B cell (primary cell): Measurements from ENCODE around the gene SMG7. TPM values are rescaled to one million over a fixed set of nuclear protein-coding genes. Genes with fewer than 3 reads are reported as not detected.

Experiments
- ATAC-seq: fragments of 200-7000 bp; cut with Tn5 transposase; one replicate; pipeline ENCODE4 v1.10.0; 2021; ENCODE audit warnings: low read depth, mild to moderate bottlenecking, moderate number of reproducible peaks, moderate library complexity
- CTCF ChIA-PET: fragments of 350-600 bp; sonication (Branson Sonifier 250); formaldehyde crosslinking; loops from one replicate; lab custom pipeline; 2021; ENCODE audit warnings: antibody characterized with exemption, inconsistent platforms; lab: Charles Lee
- POLR2A ChIA-PET: fragments of 350-600 bp; sonication (Branson Sonifier 250); formaldehyde crosslinking; loops from one replicate; lab custom pipeline; 2021; ENCODE audit warnings: antibody characterized with exemption; lab: Charles Lee
- DNase-seq: peaks from one replicate; pipeline ENCODE4 v3.0.0; 2013
- H2AFZ ChIP-seq: 2 replicates; pipeline ENCODE4 v1.6.1; 2012; ENCODE audit warnings: mild to moderate bottlenecking, low read depth, low read length; ENCODE audit not compliant: insufficient read depth, poor library complexity, severe bottlenecking
- H3K27ac ChIP-seq, 2 donors: 1 replicate in 1 of 2; 2 replicates in 1 of 2; pipeline ENCODE4 v1.5.1; 2012 to 2013; ENCODE audit warnings: low read length in 2 of 2, mild to moderate bottlenecking in 2 of 2, moderate library complexity in 1 of 2
- H3K27me3 ChIP-seq, 4 experiments: fragments of 200-600 bp in 1 of 4; sonication (generic) in 1 of 4; replicated peaks in 1 of 4; 1 replicate in 2 of 4; 2 replicates in 2 of 4; pipeline versions ENCODE4 v1.6.1 to v1.7.0; 2013 to 2016; ENCODE audit warnings: low read length in 3 of 4, mild to moderate bottlenecking in 2 of 4, mixed read lengths in 1 of 4, moderate library complexity in 1 of 4; ENCODE audit not compliant: insufficient read depth in 4 of 4, control insufficient read depth in 3 of 4; ENCODE audit errors: control extremely low read depth in 1 of 4
- H3K36me3 ChIP-seq, 2 experiments: replicated peaks in 1 of 2; 1 replicate in 1 of 2; 2 replicates in 1 of 2; pipeline versions ENCODE4 v1.6.1 to v1.7.1; 2013; ENCODE audit warnings: low read length in 1 of 2; ENCODE audit not compliant: insufficient read depth in 2 of 2, control insufficient read depth in 1 of 2; ENCODE audit errors: control extremely low read depth in 1 of 2, extremely low read depth in 1 of 2
- H3K4me1 ChIP-seq, 2 donors: fragments of 200-600 bp in 1 of 2; sonication (generic) in 1 of 2; 1 replicate in 1 of 2; 2 replicates in 1 of 2; pipeline versions ENCODE4 v1.5.1 to v1.6.1; 2013 to 2017; ENCODE audit warnings: low read length in 2 of 2; ENCODE audit not compliant: control insufficient read depth in 2 of 2, insufficient read depth in 2 of 2
- H3K4me2 ChIP-seq: replicated peaks from 2 replicates; pipeline ENCODE3; 2012; ENCODE audit warnings: mild to moderate bottlenecking, low read depth, low read length; ENCODE audit not compliant: poor library complexity, severe bottlenecking
- H3K4me3 ChIP-seq, 5 experiments: fragments of 200-600 bp in 1 of 5; sonication (generic) in 1 of 5; 1 replicate in 3 of 5; 2 replicates in 2 of 5; pipeline versions ENCODE4 v1.5.1 to v1.7.0; 2011 to 2016; ENCODE audit warnings: low read length in 4 of 5, mild to moderate bottlenecking in 4 of 5, low read depth in 2 of 5, control low read depth in 1 of 5, moderate library complexity in 1 of 5; ENCODE audit not compliant: insufficient read depth in 1 of 5; ENCODE audit errors: control extremely low read depth in 1 of 5, extremely low read depth in 1 of 5
- H3K79me2 ChIP-seq: fragments of 200-600 bp; sonication (generic); one replicate; pipeline ENCODE4 v1.6.0; 2016; ENCODE audit warnings: low read length; ENCODE audit not compliant: control insufficient read depth, insufficient read depth
- H3K9ac ChIP-seq: fragments of 200-600 bp; sonication (generic); 2 replicates; pipeline ENCODE4 v1.6.1; 2017; ENCODE audit warnings: mild to moderate bottlenecking, low read length, moderate library complexity
- H3K9me3 ChIP-seq, 3 donors: one replicate each; pipeline versions ENCODE4 v1.6.1 to v1.7.1; 2013; ENCODE audit warnings: low read length in 2 of 3; ENCODE audit not compliant: control insufficient read depth in 2 of 3, insufficient read depth in 1 of 3; ENCODE audit errors: control extremely low read depth in 1 of 3
- H4K20me1 ChIP-seq: 2 replicates; pipeline ENCODE4 v1.6.0; 2012; ENCODE audit warnings: mild to moderate bottlenecking, low read length; ENCODE audit not compliant: insufficient read depth, control insufficient read depth, poor library complexity, severe bottlenecking
- H3K27ac Mint-ChIP-seq: one replicate; pipeline ENCODE4 v1.8.0; 2021; ENCODE audit warnings: mixed read lengths
- H3K27me3 Mint-ChIP-seq: one replicate; pipeline ENCODE4 v1.8.0; 2021; ENCODE audit warnings: mixed read lengths
- H3K4me1 Mint-ChIP-seq: one replicate; pipeline ENCODE4 v1.8.0; 2021; ENCODE audit warnings: mixed read lengths
- H3K4me3 Mint-ChIP-seq: one replicate; pipeline ENCODE4 v1.8.0; 2021; ENCODE audit warnings: mixed read lengths
- H3K9me3 Mint-ChIP-seq: one replicate; pipeline ENCODE4 v1.8.0; 2022; ENCODE audit warnings: mixed read lengths; ENCODE audit not compliant: insufficient read depth
- EZH2 ChIP-seq: IDR thresholded peaks from 2 replicates; pipeline ENCODE4 v1.6.1; 2012; ENCODE audit warnings: borderline replicate concordance, low read depth, mild to moderate bottlenecking, moderate library complexity, low read length; ENCODE audit not compliant: insufficient read depth, poor library complexity, severe bottlenecking
- WGBS: methylation state at CpG from one replicate; pipeline ENCODE4 v1.1.5; 2013; ENCODE audit warnings: missing lambda C conversion rate; ENCODE audit not compliant: insufficient coverage; 5-methylcytosine and 5-hydroxymethylcytosine counted together
- intact Hi-C: fragments of 100-400 bp; cut with micrococcal nuclease; formaldehyde crosslinking; loops from one replicate; pipeline ENCODE4 v1.10.0; 2022
- polyA plus RNA-seq: library from polyadenylated mRNA; depleted of rRNA; stranded (reverse); fragments of >200 nt; gene quantifications from 2 replicates; pipeline ENCODE4 v1.2.3, GENCODE V29; 2012
- total RNA-seq, 2 donors: library from RNA; stranded (reverse); fragments of 120-200 nt in 1 of 2; gene quantifications; 1 replicate in 1 of 2; 2 replicates in 1 of 2; pipeline versions ENCODE4 v1.2.3 to v1.2.4, GENCODE V29; 2013 to 2022
- TF ChIP-seq, protein P1 (sequence below): fragments of 200-600 bp; IDR thresholded peaks from one replicate; pipeline ENCODE4 v1.8.0; 2022; ENCODE audit warnings: antibody characterized with exemption, mild to moderate bottlenecking

Gene SMG7
- total and polyA plus RNA-seq, 2 donors (not counting 1 experiment from before 2014, with no cell fraction given) = 20.8 to 73.3 TPM

DNA sequence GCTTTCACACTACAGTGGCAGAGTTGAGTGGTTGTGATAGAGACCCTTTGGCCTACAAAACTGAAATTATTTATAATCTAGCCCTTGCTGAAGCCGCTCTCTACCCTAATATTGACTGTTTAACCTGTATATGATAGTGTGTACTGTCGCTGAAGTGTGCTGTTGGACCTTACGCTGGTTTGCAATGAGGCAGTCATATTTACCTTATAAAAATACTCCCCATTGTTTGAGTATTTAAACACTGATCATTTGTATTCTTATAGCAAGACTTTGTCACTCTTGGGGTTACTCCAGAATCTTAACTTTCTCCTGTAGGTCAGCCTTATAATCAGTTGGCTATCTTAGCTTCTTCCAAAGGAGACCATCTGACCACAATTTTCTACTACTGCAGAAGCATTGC, 56.3 kb downstream of the SMG7 start:
- TF ChIP-seq, protein P1, sequence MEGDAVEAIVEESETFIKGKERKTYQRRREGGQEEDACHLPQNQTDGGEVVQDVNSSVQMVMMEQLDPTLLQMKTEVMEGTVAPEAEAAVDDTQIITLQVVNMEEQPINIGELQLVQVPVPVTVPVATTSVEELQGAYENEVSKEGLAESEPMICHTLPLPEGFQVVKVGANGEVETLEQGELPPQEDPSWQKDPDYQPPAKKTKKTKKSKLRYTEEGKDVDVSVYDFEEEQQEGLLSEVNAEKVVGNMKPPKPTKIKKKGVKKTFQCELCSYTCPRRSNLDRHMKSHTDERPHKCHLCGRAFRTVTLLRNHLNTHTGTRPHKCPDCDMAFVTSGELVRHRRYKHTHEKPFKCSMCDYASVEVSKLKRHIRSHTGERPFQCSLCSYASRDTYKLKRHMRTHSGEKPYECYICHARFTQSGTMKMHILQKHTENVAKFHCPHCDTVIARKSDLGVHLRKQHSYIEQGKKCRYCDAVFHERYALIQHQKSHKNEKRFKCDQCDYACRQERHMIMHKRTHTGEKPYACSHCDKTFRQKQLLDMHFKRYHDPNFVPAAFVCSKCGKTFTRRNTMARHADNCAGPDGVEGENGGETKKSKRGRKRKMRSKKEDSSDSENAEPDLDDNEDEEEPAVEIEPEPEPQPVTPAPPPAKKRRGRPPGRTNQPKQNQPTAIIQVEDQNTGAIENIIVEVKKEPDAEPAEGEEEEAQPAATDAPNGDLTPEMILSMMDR = no peak
- no peak for TF ChIP-seq EZH2
- no peaks in the 10 kb centered on the region for H3K4me1 ChIP-seq
- H3K36me3 ChIP-seq = peaks cover 3 to 65% of the 10 kb centered on the region in 2 experiments
- no peaks in the 10 kb centered on the region for H3K9me3 Mint-ChIP-seq
- H3K4me1 Mint-ChIP-seq = no peaks in the 10 kb centered on the region
- H3K4me3 Mint-ChIP-seq = no peak overlapping the region
- H3K27ac ChIP-seq = no peak overlapping the region
- H3K9ac ChIP-seq = no peak overlapping the region
- H3K4me3 ChIP-seq = no peak overlapping the region
- H3K9me3 ChIP-seq = no peaks in the 10 kb centered on the region
- ATAC-seq (no peak), DNase-seq (no peak)
- intact Hi-C loops = no loop called here
- ChIA-PET POLR2A (interaction anchor here (0.6 kb wide), 1 partner anchor 34 kb away, joined by 5 read pairs; no protein-coding TSS in a partner anchor), CTCF (no interaction called here)
- H4K20me1 ChIP-seq = no peaks in the 10 kb centered on the region
- no peak overlapping the region for H2AFZ ChIP-seq
- H3K27me3 Mint-ChIP-seq = no peaks in the 10 kb centered on the region
- WGBS = no CpG with 5 or more reads among the region's 3 CpGs
- H3K27me3 ChIP-seq = no peaks in the 10 kb centered on the region
- peaks cover 8% of the 10 kb centered on the region for H3K79me2 ChIP-seq
- H3K27ac Mint-ChIP-seq = no peak overlapping the region
- no peak overlapping the region for H3K4me2 ChIP-seq

DNA sequence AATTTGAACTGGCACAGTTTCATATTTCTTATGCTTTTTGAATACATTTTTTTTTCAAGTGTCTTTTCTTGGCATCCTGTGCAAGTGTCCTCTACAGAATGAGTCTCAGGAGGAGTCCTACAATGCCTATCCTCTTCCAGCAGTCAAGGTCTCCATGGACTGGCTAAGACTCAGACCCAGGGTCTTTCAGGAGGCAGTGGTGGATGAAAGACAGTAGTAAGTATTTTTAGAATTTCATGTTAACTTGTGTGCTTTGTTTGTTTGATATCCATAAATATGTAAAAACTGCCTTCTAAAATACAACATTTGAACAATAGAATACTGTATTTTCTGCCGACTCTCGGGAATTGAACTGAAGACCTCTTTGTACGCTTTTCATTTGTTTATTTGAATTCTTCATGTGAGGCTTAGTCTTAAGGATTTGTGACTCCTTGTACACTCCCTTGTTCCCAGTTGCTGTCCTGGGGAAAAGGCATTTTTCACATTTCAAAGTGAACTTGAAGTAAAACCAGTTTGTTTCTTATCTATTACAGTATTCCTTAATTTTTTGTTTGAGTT, 61.4 kb downstream of the SMG7 start:
- 90% methylated on average over 2 of the region's 3 CpGs for WGBS
- H3K27ac Mint-ChIP-seq = no peak overlapping the region
- TF ChIP-seq, protein P1 = no peak
- no peak for TF ChIP-seq EZH2
- H3K4me3 Mint-ChIP-seq = no peak overlapping the region
- H3K4me1 Mint-ChIP-seq = no peaks in the 10 kb centered on the region
- ChIA-PET CTCF (no interaction called here), POLR2A (no interaction called here)
- Histone ChIP-seq H3K27me3 (no peaks in the 10 kb centered on the region), H3K9me3 (no peaks in the 10 kb centered on the region), H3K4me3 (no peak overlapping the region), H3K9ac (no peak overlapping the region), H2AFZ (no peak overlapping the region), H3K36me3 (peaks cover 3 to 89% of the 10 kb centered on the region in 2 experiments), H4K20me1 (no peaks in the 10 kb centered on the region), H3K27ac (no peak overlapping the region), H3K79me2 (no peaks in the 10 kb centered on the region), H3K4me1 (no peaks in the 10 kb centered on the region), H3K4me2 (no peak overlapping the region)
- H3K27me3 Mint-ChIP-seq = no peaks in the 10 kb centered on the region
- no peaks in the 10 kb centered on the region for H3K9me3 Mint-ChIP-seq
- intact Hi-C loops = no loop called here
- DNase-seq (no peak), ATAC-seq (no peak)
